Stimulated activated naive CD4-positive, alpha-beta T cell (primary cell): Measurements from ENCODE around the gene NXF3.
"Not testable (repeated sequence)": the region's sequence is repeated elsewhere in the genome, so short reads cannot be mapped to it uniquely, and the experiment has no call there.

ENCODE experiments used
- DNase-seq, 6 experiments: peaks; one replicate each; lab custom pipeline; 2025; lab: John Stamatoyannopoulos, UW

Gene NXF3

DNA sequence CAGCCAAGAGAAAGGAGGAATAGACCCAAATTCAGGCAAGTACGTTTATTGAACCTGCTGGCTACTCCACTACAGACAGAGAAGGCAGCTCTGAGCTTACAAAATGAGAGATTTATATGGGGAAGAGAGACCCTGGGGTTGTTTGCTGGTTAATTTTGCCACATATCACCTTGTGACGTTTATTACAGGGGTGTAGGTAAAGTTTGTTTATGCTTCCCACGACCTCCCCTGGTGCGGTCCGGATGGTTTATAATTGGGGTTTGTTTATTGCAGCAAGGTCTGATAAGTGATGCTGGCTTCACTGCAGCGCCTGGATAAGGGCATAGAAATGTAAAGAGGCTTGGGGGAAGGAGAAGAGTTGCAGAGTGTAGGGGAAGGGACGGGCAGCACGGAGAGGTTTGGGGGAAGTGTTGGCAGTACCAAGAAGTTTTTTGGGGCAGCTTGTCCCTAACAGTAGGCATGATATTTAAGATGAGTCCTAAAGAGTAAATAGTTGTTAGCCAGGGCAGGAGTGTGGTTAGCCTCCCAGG is 41.6 kb downstream of the NXF3 start:
- DNase-seq = no peak

DNA sequence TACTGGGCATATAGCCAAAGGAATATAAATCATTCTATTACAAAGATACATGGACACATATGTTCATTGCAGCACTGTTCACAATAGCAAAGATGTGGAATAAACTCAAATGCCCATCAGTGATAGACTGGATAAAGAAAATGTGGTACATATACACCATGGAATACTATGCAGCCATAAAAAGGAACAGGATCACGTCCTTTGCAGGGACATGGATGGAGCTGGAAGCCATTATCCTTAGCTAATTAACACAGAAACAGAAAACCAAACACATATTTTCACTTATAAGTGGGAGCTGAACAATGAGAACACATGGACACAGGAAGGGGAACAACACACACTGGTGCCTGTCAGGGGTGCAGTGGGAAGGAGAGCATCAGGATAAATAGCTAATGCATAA is 59.6 kb downstream of the NXF3 start:
- DNase-seq = not testable (repeated sequence)
